Measurements from ENCODE around the gene SPAG5. TPM values are rescaled to one million over a fixed set of nuclear protein-coding genes. Genes with fewer than 3 reads are reported as not detected.

Gene SPAG5
- total and polyA plus RNA-seq, 9 of the 15 experiments (the other 6 are each of a cell fraction or from before 2014, with no cell fraction given) = 94.4 to 286 (median 151) TPM

DNA sequence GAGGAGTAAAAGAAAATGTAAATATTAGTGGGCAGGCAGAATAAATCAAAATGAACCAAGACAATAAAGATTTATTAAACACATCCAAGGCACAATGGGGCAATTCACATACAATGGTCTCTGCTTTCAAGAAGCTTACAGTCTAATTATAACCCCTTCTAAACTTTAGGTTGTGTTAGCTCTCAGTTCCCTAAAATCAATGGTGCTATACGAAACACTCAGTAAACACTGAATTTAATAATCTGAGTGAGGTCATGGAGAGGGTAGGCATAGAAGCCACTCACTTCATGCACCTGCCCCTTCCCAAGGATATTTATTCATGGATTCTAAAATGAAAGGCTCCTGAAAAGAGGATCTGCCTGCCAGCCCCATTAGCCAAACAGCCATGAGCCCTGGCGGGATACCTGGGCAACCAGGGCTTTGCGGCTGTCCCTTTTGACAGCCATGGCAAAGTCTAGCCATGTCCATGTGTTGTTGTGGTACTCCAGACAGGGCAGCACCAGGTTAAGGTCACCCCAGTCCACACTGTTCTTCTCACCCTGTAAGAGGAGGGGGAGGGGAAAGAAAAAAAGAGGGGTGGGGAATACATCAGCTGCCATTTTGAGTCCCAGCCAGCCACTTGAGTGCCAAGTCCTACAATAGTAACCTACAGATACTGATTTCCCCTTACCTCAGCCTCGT lies 16.6 kb upstream of the SPAG5 start (continued):
- TF ChIP-seq RFX5 (IDR thresholded peaks at IDR 0.05; ENCODE audit: low read depth, low read length) = no peak
- TF ChIP-seq TEAD1 (CRISPR knock-in tag; IDR thresholded peaks at IDR 0.05) = no peak
- no peak for TF ChIP-seq POU5F1 (IDR thresholded peaks at IDR 0.05; ENCODE audit: borderline replicate concordance, low read depth, low read length, partially characterized antibody)
- no peak for TF ChIP-seq SUPT5H (IDR thresholded peaks at IDR 0.05)
- no peak for TF ChIP-seq KDM2B (CRISPR knock-in tag; IDR thresholded peaks at IDR 0.05)
- no peak for TF ChIP-seq ZNF384 (IDR thresholded peaks at IDR 0.05; ENCODE audit: low read depth, low read length)

GRCh38 chr17:28613931-28614381 lies 15.1 kb upstream of the SPAG5 start, which contains the start of gene RSKR:
Gene RSKR, minus strand, starts transcription at chr17:28614185. Its CDS starts 24 bp downstream, at chr17:28614161.
- 94% methylated on average over 5 of the region's 5 CpGs for WGBS (ENCODE audit: insufficient coverage, low coverage, missing lambda C conversion rate)
- Histone ChIP-seq H3K4me3 (no peak within 1 kb of the TSS), H3K9ac (ENCODE audit: insufficient read depth in 1 of 2, low read depth in 2 of 2, low read length in 2 of 2) (peak within 1 kb of the TSS in 1 of 2 experiments; percentile 4; a peak in 1 of 4 replicates), H2AFZ (ENCODE audit: low read depth, low read length) (no peak within 1 kb of the TSS), H3K36me3 (ENCODE audit: control insufficient read depth, insufficient read depth, low read length) (peaks cover 97% of the 10 kb centered on the region), H3K27me3 (ENCODE audit: control insufficient read depth in 2 of 2, insufficient read depth in 2 of 2, low read length in 2 of 2) (no peaks in the 10 kb centered on the region), H3K4me2 (ENCODE audit: insufficient read depth, low read length) (no peak within 1 kb of the TSS), H3K79me2 (ENCODE audit: control insufficient read depth, insufficient read depth, low read length) (no peaks in the 10 kb centered on the region), H3K9me1 (ENCODE audit: control insufficient read depth, insufficient read depth, low read length) (no peaks in the 10 kb centered on the region), H4K20me1 (replicated peaks; ENCODE audit: control insufficient read depth, insufficient read depth, low read length) (0 out of 2 replicates have a peak, but pooled peaks cover 8% of the 10 kb centered on the region), H3K9me3 (replicated peaks; ENCODE audit: control insufficient read depth, insufficient read depth, low read depth, low read length) (no peaks in the 10 kb centered on the region), H3K4me1 (replicated peaks in 1 of 2; ENCODE audit: control insufficient read depth in 2 of 2, insufficient read depth in 2 of 2, low read length in 2 of 2) (no peaks in the 10 kb centered on the region), H3K27ac (ENCODE audit: extremely low read depth, low read depth, low read length) (no peak within 1 kb of the TSS)
- peak; percentile 15; the same call in 2 of the 3 replicates for ATAC-seq
- ChIA-PET POLR2A (interaction anchor here (0.5 to 1.6 kb wide), 6 partner anchors 10 to 124 kb away, joined by 3 to 7 read pairs (median 4); partner anchors contain the start of genes ALDOC and BLTP2), CTCF (ENCODE audit: low intra/inter-chr PET ratio) (interaction anchor here (1.9 kb wide), 1 partner anchor 119 kb away, joined by 16 read pairs; no protein-coding TSS in a partner anchor)
- no TSS peak for BruUV-seq (replicated peaks)
- DNase-seq (ENCODE audit: extremely low read depth in 1 of 4, low spot score in 3 of 4) = no peak
- intact Hi-C loops (cut with micrococcal nuclease) (loop anchor here (2.0 kb wide), 1 partner anchor 119 kb away; no protein-coding TSS in a partner anchor), in situ Hi-C loops (cut with MboI) (no loop called here)
- no peak for FAIRE-seq
- no peak for TF ChIP-seq ZNF76 (CRISPR knock-in tag; IDR thresholded peaks at IDR 0.05; ENCODE audit: borderline replicate concordance)
- TF ChIP-seq POLR2G (IDR thresholded peaks at IDR 0.05; ENCODE audit: low read depth, low read length) = 0 out of 2 replicates have a peak, but pooled peaks have one; percentile 29
- TF ChIP-seq CTBP1 (IDR thresholded peaks at IDR 0.05; ENCODE audit: borderline replicate concordance) = no peak

All from K562 (cell line).